HG02852 (cell line): ENCODE results near the gene CASZ1.

Experiments used
- ATAC-seq: cut with Tn5 transposase; IDR thresholded peaks from one replicate; pipeline ENCODE4 v1.9.1; 2021; ENCODE audit warnings: mild to moderate bottlenecking, moderate library complexity; ENCODE audit not compliant: unreplicated experiment

Gene CASZ1

GRCh38 chr1:10796029-10796944 is at the start of gene CASZ1:
CASZ1 (minus strand) TSS chr1:10796646; CDS start chr1:10693889, 102,757 bp downstream.
- ATAC-seq = no peak

GRCh38 chr1:10843697-10844096 is 47.3 kb upstream of the CASZ1 start:
- no peak for ATAC-seq

- ATAC-seq = no peak
These were observed 44.7 kb upstream of the CASZ1 start for GRCh38 chr1:10841118-10841517.

- ATAC-seq = no peak
These were observed 42.8 kb upstream of the CASZ1 start for GRCh38 chr1:10839188-10839770.

GRCh38 chr1:10838541-10838940 is 42.1 kb upstream of the CASZ1 start:
- no peak for ATAC-seq

- no peak for ATAC-seq
These were observed 40.3 kb upstream of the CASZ1 start for GRCh38 chr1:10836726-10837125.

GRCh38 chr1:10835822-10836421 is 39.5 kb upstream of the CASZ1 start:
- ATAC-seq = no peak

GRCh38 chr1:10835421-10835820 is 39.0 kb upstream of the CASZ1 start:
- ATAC-seq = no peak

GRCh38 chr1:10834770-10835412 is 38.4 kb upstream of the CASZ1 start:
- ATAC-seq = no peak

GRCh38 chr1:10833630-10834557 is 37.4 kb upstream of the CASZ1 start:
- no peak for ATAC-seq

- ATAC-seq = no peak
These were observed 36.3 kb upstream of the CASZ1 start for GRCh38 chr1:10832703-10833102.

- no peak for ATAC-seq
These were observed 34.7 kb upstream of the CASZ1 start for GRCh38 chr1:10830961-10831668.

GRCh38 chr1:10829965-10830515 is 33.6 kb upstream of the CASZ1 start:
- no peak for ATAC-seq

- ATAC-seq = no peak
These were observed 32.8 kb upstream of the CASZ1 start for GRCh38 chr1:10829067-10829818.

GRCh38 chr1:10827377-10828333 is 31.2 kb upstream of the CASZ1 start:
- ATAC-seq = no peak

GRCh38 chr1:10825592-10825991 is 29.1 kb upstream of the CASZ1 start:
- ATAC-seq = no peak

- no peak for ATAC-seq
These were observed 28.5 kb upstream of the CASZ1 start for GRCh38 chr1:10824821-10825540.
